ENCODE data around the gene SLC4A8.

SLC4A8 gene

GRCh38 chr12:51538599-51538998, 114.0 kb downstream of the SLC4A8 start:
- Histone ChIP-seq H3K36me3 (no peaks in the 10 kb centered on the region), H3K27ac (no peak overlapping the region), H3K27me3 (ENCODE audit: insufficient read depth, low read depth, severe bottlenecking) (no peaks in the 10 kb centered on the region), H3K4me3 (ENCODE audit: low read depth, low read length) (no peak overlapping the region), H3K9me3 (ENCODE audit: severe bottlenecking) (peaks cover 2% of the 10 kb centered on the region)
- no peak for TF ChIP-seq CTCF (IDR thresholded peaks at IDR 0.05; ENCODE audit: low read depth, low read length)
- no peak for DNase-seq

- no peaks in the 10 kb centered on the region for H3K36me3 ChIP-seq
- H3K4me3 ChIP-seq (ENCODE audit: low read depth, low read length) = no peak overlapping the region
- no peaks in the 10 kb centered on the region for H3K27me3 ChIP-seq (ENCODE audit: insufficient read depth, low read depth, severe bottlenecking)
- H3K27ac ChIP-seq = no peak overlapping the region
- H3K9me3 ChIP-seq (ENCODE audit: severe bottlenecking) = peaks cover 8% of the 10 kb centered on the region
- no peak for TF ChIP-seq CTCF (IDR thresholded peaks at IDR 0.05; ENCODE audit: low read depth, low read length)
- no peak for DNase-seq
Measured at GRCh38 chr12:51540996-51541395, 116.4 kb downstream of the SLC4A8 start.

GRCh38 chr12:51546097-51546496, 121.5 kb downstream of the SLC4A8 start:
- no peak overlapping the region for H3K27ac ChIP-seq
- H3K4me3 ChIP-seq (ENCODE audit: low read depth, low read length) = no peak overlapping the region
- no peak for TF ChIP-seq CTCF (IDR thresholded peaks at IDR 0.05; ENCODE audit: low read depth, low read length)
- peaks cover 8% of the 10 kb centered on the region for H3K9me3 ChIP-seq (ENCODE audit: severe bottlenecking)
- H3K36me3 ChIP-seq = no peaks in the 10 kb centered on the region
- DNase-seq = no peak
- no peaks in the 10 kb centered on the region for H3K27me3 ChIP-seq (ENCODE audit: insufficient read depth, low read depth, severe bottlenecking)

GRCh38 chr12:51547606-51548005, 123.0 kb downstream of the SLC4A8 start:
- no peak for DNase-seq
- no peaks in the 10 kb centered on the region for H3K27me3 ChIP-seq (ENCODE audit: insufficient read depth, low read depth, severe bottlenecking)
- no peaks in the 10 kb centered on the region for H3K36me3 ChIP-seq
- no peak overlapping the region for H3K27ac ChIP-seq
- peaks cover 8% of the 10 kb centered on the region for H3K9me3 ChIP-seq (ENCODE audit: severe bottlenecking)
- no peak overlapping the region for H3K4me3 ChIP-seq (ENCODE audit: low read depth, low read length)
- TF ChIP-seq CTCF (IDR thresholded peaks at IDR 0.05; ENCODE audit: low read depth, low read length) = no peak

- Histone ChIP-seq H3K4me3 (ENCODE audit: low read depth, low read length) (no peak overlapping the region), H3K27me3 (ENCODE audit: insufficient read depth, low read depth, severe bottlenecking) (no peaks in the 10 kb centered on the region), H3K36me3 (no peaks in the 10 kb centered on the region), H3K9me3 (ENCODE audit: severe bottlenecking) (peaks cover 8% of the 10 kb centered on the region), H3K27ac (no peak overlapping the region)
- TF ChIP-seq CTCF (IDR thresholded peaks at IDR 0.05; ENCODE audit: low read depth, low read length) = no peak
- DNase-seq = no peak
Measured at GRCh38 chr12:51548241-51548640, 123.6 kb downstream of the SLC4A8 start.

- Histone ChIP-seq H3K27me3 (ENCODE audit: insufficient read depth, low read depth, severe bottlenecking) (no peaks in the 10 kb centered on the region), H3K36me3 (no peaks in the 10 kb centered on the region), H3K9me3 (ENCODE audit: severe bottlenecking) (no peaks in the 10 kb centered on the region), H3K4me3 (ENCODE audit: low read depth, low read length) (no peak overlapping the region), H3K27ac (no peak overlapping the region)
- no peak for TF ChIP-seq CTCF (IDR thresholded peaks at IDR 0.05; ENCODE audit: low read depth, low read length)
- no peak for DNase-seq
Measured at GRCh38 chr12:51549637-51550036, 125.0 kb downstream of the SLC4A8 start.
